HEK293 (cell line): ENCODE measurements around the gene TCF20.
A peak's percentile ranks its signal among the peaks of the same experiment; 100 is the strongest.

ENCODE experiments used
- FEZF1 ChIP-seq: fragments of 450-650 bp; formaldehyde crosslinking; IDR thresholded peaks from 2 replicates; pipeline ENCODE4 v1.5.1; 2016; ENCODE audit warnings: missing biosample characterization, missing genetic modification characterization
- GLIS1 ChIP-seq: fragments of 450-650 bp; formaldehyde crosslinking; IDR thresholded peaks from 2 replicates; pipeline ENCODE4 v1.5.1; 2016; ENCODE audit warnings: missing biosample characterization, missing genetic modification characterization
- KLF1 ChIP-seq: fragments of 450-650 bp; formaldehyde crosslinking; IDR thresholded peaks from 2 replicates; pipeline ENCODE4 v1.5.1; 2016; ENCODE audit warnings: missing biosample characterization, missing genetic modification characterization
- KLF7 ChIP-seq: fragments of 450-650 bp; formaldehyde crosslinking; IDR thresholded peaks from 2 replicates; pipeline ENCODE4 v1.5.1; 2016; ENCODE audit warnings: missing biosample characterization, missing genetic modification characterization, borderline replicate concordance
- KLF8 ChIP-seq: fragments of 450-650 bp; formaldehyde crosslinking; IDR thresholded peaks from 2 replicates; pipeline ENCODE4 v1.5.1; 2016; ENCODE audit warnings: missing biosample characterization, missing genetic modification characterization
- KLF9 ChIP-seq: fragments of 450-650 bp; formaldehyde crosslinking; IDR thresholded peaks from 2 replicates; pipeline ENCODE4 v1.5.1; 2016; ENCODE audit warnings: missing biosample characterization, missing genetic modification characterization, low read depth
- SCRT2 ChIP-seq: fragments of 450-650 bp; formaldehyde crosslinking; IDR thresholded peaks from 2 replicates; pipeline ENCODE4 v1.5.1; 2016; ENCODE audit warnings: missing biosample characterization, missing genetic modification characterization
- TCF7L2 ChIP-seq: IDR thresholded peaks from 2 replicates; pipeline ENCODE4 v1.6.1; 2011; ENCODE audit warnings: low read depth, mild to moderate bottlenecking, inconsistent platforms, low read length, moderate library complexity, borderline replicate concordance
- WT1 ChIP-seq: fragments of 450-650 bp; formaldehyde crosslinking; IDR thresholded peaks from 2 replicates; pipeline ENCODE4 v1.5.1; 2016; ENCODE audit warnings: missing biosample characterization, missing genetic modification characterization
- ZBTB17 ChIP-seq: fragments of 450-650 bp; formaldehyde crosslinking; IDR thresholded peaks from 2 replicates; pipeline ENCODE4 v1.5.1; 2016; ENCODE audit warnings: missing biosample characterization, missing genetic modification characterization
- ZFP69B ChIP-seq: fragments of 450-650 bp; formaldehyde crosslinking; IDR thresholded peaks from 2 replicates; pipeline ENCODE4 v1.5.1; 2016; ENCODE audit warnings: missing biosample characterization, missing genetic modification characterization
- ZIC2 ChIP-seq: fragments of 450-650 bp; formaldehyde crosslinking; IDR thresholded peaks from 2 replicates; pipeline ENCODE4 v1.5.1; 2016; ENCODE audit warnings: missing biosample characterization, missing genetic modification characterization
- ZNF132 ChIP-seq: fragments of 450-650 bp; formaldehyde crosslinking; IDR thresholded peaks from 2 replicates; pipeline ENCODE4 v1.5.1; 2017; ENCODE audit warnings: missing biosample characterization, missing genetic modification characterization, borderline replicate concordance
- ZNF138 ChIP-seq: fragments of 450-650 bp; formaldehyde crosslinking; IDR thresholded peaks from 2 replicates; pipeline ENCODE4 v1.5.1; 2016; ENCODE audit warnings: missing biosample characterization, missing genetic modification characterization, borderline replicate concordance
- ZNF174 ChIP-seq: fragments of 450-650 bp; formaldehyde crosslinking; IDR thresholded peaks from 2 replicates; pipeline ENCODE4 v1.5.0; 2017; ENCODE audit warnings: missing biosample characterization, mild to moderate bottlenecking, missing genetic modification characterization
- ZNF266 ChIP-seq: fragments of 450-650 bp; formaldehyde crosslinking; IDR thresholded peaks from 2 replicates; pipeline ENCODE4 v1.5.1; 2016; ENCODE audit warnings: missing biosample characterization, missing genetic modification characterization, low read depth
- ZNF311 ChIP-seq: fragments of 450-650 bp; formaldehyde crosslinking; IDR thresholded peaks from 2 replicates; pipeline ENCODE4 v1.5.1; 2017; ENCODE audit warnings: missing biosample characterization, missing genetic modification characterization, borderline replicate concordance
- ZNF350 ChIP-seq: fragments of 450-650 bp; formaldehyde crosslinking; IDR thresholded peaks from 2 replicates; pipeline ENCODE4 v1.5.0; 2017; ENCODE audit warnings: missing biosample characterization, mild to moderate bottlenecking, missing genetic modification characterization
- ZNF558 ChIP-seq: fragments of 450-650 bp; formaldehyde crosslinking; IDR thresholded peaks from 2 replicates; pipeline ENCODE4 v1.5.1; 2016; ENCODE audit warnings: missing biosample characterization, missing genetic modification characterization
- ZNF701 ChIP-seq: fragments of 450-650 bp; formaldehyde crosslinking; IDR thresholded peaks from 2 replicates; pipeline ENCODE4 v1.5.1; 2016; ENCODE audit warnings: missing biosample characterization, missing genetic modification characterization
- ZNF76 ChIP-seq: fragments of 450-650 bp; formaldehyde crosslinking; IDR thresholded peaks from 2 replicates; pipeline ENCODE4; 2016; ENCODE audit warnings: low read depth, missing biosample characterization, missing genetic modification characterization, borderline replicate concordance
- ZSCAN23 ChIP-seq: fragments of 450-650 bp; formaldehyde crosslinking; IDR thresholded peaks from 2 replicates; pipeline ENCODE4 v1.5.1; 2016; ENCODE audit warnings: missing biosample characterization, missing genetic modification characterization
- ZXDB ChIP-seq: fragments of 450-650 bp; formaldehyde crosslinking; IDR thresholded peaks from 2 replicates; pipeline ENCODE4 v1.5.1; 2016; ENCODE audit warnings: missing biosample characterization, missing genetic modification characterization
- TF ChIP-seq, protein P1 (sequence below): fragments of 450-650 bp; formaldehyde crosslinking; IDR thresholded peaks from 2 replicates; pipeline ENCODE4 v1.5.1; 2016; ENCODE audit warnings: missing biosample characterization, missing genetic modification characterization
- TF ChIP-seq, protein P2 (sequence below): fragments of 450-650 bp; formaldehyde crosslinking; IDR thresholded peaks from 2 replicates; pipeline ENCODE4 v1.5.1; 2017; ENCODE audit warnings: missing biosample characterization, missing genetic modification characterization
- TF ChIP-seq, protein P3 (sequence below): fragments of 450-650 bp; formaldehyde crosslinking; IDR thresholded peaks from 2 replicates; pipeline ENCODE4 v1.5.1; 2016; ENCODE audit warnings: missing biosample characterization, missing genetic modification characterization
- TF ChIP-seq, protein P4 (sequence below): fragments of 450-650 bp; formaldehyde crosslinking; IDR thresholded peaks from 2 replicates; pipeline ENCODE4 v1.5.1; 2016; ENCODE audit warnings: missing biosample characterization, missing genetic modification characterization, low read depth
- TF ChIP-seq, protein P5 (sequence below): fragments of 450-650 bp; formaldehyde crosslinking; IDR thresholded peaks from 2 replicates; pipeline ENCODE4 v1.5.1; 2016; ENCODE audit warnings: missing biosample characterization, missing genetic modification characterization
- TF ChIP-seq, protein P6 (sequence below): sonication (generic); formaldehyde crosslinking; IDR thresholded peaks from 2 replicates; pipeline ENCODE4 v1.8.1; 2022; ENCODE audit warnings: mild to moderate bottlenecking, moderate library complexity, missing genetic modification reagents

TCF20 gene

DNA sequence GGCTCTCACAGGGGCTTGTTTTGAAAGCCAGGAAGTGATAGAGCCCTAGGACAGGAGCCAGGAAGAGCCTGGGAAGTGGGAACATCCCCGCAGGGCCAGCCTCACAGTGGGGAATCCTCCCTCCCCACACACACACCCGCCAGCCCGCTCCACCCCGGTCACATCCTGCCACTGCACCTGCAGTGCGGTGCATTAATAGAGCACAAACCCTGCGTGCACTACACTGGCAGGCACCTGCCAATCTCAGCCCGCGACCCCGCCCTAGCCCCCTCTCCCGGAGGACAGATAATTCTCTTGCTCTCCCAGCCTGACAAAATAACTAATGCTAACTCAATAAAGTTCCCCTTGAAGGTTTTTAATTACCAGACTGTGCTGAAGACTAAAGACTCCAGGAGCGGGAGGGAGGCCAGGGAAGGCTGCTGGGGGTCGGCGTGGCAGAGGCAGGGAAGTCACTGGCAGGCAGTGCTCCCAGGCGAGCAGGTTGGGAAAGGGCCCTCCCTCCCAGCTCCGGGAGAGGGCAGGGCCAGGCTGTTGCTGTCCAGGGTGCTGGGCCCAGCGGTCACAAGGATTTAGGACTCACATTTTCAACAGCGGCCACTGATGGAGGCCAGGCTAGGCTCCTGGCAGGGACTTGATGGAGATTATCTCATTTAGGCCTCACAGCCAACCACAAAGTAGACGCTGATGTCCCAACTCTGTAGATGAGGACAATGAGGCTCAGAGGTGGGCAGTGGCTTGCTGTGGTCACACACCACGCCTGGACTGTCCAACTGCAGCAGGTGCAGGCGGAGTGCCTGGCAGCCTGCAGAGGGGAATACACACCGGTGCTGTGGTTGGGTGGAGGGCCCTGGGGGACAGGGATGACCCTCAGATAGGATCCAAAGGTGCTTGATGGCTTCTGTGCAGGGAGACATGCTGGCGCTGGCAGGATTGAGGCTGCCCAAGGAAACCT, 23.9 kb upstream of the TCF20 start (continued):
- TF ChIP-seq WT1 (tag by site-specific recombination) (peak; percentile 64), TCF7L2 (no peak), FEZF1 (tag by site-specific recombination) (no peak), ZFP69B (no peak), ZNF350 (no peak), GLIS1 (tag by site-specific recombination) (peak; percentile 96), ZNF311 (tag by site-specific recombination) (no peak), ZNF76 (tag by site-specific recombination) (no peak), ZNF558 (tag by site-specific recombination) (no peak), KLF9 (tag by site-specific recombination) (peak; percentile 20; the same call in 1 of the 2 replicates), ZNF266 (tag by site-specific recombination) (no peak), KLF7 (peak; percentile 29; the same call in 1 of the 2 replicates), ZIC2 (tag by site-specific recombination) (peak; percentile 96), KLF8 (tag by site-specific recombination) (peak; percentile 18; the same call in 1 of the 2 replicates), ZNF701 (no peak), ZNF138 (tag by site-specific recombination) (no peak), ZBTB17 (tag by site-specific recombination) (no peak), ZNF132 (tag by site-specific recombination) (no peak), ZXDB (tag by site-specific recombination) (no peak), ZSCAN23 (tag by site-specific recombination) (no peak), KLF1 (tag by site-specific recombination) (peak; percentile 61), SCRT2 (no peak), ZNF174 (tag by site-specific recombination) (no peak)
- TF ChIP-seq, protein P1, sequence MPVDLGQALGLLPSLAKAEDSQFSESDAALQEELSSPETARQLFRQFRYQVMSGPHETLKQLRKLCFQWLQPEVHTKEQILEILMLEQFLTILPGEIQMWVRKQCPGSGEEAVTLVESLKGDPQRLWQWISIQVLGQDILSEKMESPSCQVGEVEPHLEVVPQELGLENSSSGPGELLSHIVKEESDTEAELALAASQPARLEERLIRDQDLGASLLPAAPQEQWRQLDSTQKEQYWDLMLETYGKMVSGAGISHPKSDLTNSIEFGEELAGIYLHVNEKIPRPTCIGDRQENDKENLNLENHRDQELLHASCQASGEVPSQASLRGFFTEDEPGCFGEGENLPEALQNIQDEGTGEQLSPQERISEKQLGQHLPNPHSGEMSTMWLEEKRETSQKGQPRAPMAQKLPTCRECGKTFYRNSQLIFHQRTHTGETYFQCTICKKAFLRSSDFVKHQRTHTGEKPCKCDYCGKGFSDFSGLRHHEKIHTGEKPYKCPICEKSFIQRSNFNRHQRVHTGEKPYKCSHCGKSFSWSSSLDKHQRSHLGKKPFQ (tag by site-specific recombination), result peak; percentile 24; the same call in 1 of the 2 replicates
- TF ChIP-seq, protein P2, sequence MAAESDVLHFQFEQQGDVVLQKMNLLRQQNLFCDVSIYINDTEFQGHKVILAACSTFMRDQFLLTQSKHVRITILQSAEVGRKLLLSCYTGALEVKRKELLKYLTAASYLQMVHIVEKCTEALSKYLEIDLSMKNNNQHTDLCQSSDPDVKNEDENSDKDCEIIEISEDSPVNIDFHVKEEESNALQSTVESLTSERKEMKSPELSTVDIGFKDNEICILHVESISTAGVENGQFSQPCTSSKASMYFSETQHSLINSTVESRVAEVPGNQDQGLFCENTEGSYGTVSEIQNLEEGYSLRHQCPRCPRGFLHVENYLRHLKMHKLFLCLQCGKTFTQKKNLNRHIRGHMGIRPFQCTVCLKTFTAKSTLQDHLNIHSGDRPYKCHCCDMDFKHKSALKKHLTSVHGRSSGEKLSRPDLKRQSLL (tag by site-specific recombination), result peak; percentile 78
- TF ChIP-seq, protein P3, sequence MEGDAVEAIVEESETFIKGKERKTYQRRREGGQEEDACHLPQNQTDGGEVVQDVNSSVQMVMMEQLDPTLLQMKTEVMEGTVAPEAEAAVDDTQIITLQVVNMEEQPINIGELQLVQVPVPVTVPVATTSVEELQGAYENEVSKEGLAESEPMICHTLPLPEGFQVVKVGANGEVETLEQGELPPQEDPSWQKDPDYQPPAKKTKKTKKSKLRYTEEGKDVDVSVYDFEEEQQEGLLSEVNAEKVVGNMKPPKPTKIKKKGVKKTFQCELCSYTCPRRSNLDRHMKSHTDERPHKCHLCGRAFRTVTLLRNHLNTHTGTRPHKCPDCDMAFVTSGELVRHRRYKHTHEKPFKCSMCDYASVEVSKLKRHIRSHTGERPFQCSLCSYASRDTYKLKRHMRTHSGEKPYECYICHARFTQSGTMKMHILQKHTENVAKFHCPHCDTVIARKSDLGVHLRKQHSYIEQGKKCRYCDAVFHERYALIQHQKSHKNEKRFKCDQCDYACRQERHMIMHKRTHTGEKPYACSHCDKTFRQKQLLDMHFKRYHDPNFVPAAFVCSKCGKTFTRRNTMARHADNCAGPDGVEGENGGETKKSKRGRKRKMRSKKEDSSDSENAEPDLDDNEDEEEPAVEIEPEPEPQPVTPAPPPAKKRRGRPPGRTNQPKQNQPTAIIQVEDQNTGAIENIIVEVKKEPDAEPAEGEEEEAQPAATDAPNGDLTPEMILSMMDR (tag by site-specific recombination), result no peak
- TF ChIP-seq, protein P4, sequence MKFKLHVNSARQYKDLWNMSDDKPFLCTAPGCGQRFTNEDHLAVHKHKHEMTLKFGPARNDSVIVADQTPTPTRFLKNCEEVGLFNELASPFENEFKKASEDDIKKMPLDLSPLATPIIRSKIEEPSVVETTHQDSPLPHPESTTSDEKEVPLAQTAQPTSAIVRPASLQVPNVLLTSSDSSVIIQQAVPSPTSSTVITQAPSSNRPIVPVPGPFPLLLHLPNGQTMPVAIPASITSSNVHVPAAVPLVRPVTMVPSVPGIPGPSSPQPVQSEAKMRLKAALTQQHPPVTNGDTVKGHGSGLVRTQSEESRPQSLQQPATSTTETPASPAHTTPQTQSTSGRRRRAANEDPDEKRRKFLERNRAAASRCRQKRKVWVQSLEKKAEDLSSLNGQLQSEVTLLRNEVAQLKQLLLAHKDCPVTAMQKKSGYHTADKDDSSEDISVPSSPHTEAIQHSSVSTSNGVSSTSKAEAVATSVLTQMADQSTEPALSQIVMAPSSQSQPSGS, result no peak
- TF ChIP-seq, protein P5, sequence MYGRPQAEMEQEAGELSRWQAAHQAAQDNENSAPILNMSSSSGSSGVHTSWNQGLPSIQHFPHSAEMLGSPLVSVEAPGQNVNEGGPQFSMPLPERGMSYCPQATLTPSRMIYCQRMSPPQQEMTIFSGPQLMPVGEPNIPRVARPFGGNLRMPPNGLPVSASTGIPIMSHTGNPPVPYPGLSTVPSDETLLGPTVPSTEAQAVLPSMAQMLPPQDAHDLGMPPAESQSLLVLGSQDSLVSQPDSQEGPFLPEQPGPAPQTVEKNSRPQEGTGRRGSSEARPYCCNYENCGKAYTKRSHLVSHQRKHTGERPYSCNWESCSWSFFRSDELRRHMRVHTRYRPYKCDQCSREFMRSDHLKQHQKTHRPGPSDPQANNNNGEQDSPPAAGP (tag by site-specific recombination), result peak; percentile 65; the same call in 1 of the 2 replicates
- TF ChIP-seq, protein P6, sequence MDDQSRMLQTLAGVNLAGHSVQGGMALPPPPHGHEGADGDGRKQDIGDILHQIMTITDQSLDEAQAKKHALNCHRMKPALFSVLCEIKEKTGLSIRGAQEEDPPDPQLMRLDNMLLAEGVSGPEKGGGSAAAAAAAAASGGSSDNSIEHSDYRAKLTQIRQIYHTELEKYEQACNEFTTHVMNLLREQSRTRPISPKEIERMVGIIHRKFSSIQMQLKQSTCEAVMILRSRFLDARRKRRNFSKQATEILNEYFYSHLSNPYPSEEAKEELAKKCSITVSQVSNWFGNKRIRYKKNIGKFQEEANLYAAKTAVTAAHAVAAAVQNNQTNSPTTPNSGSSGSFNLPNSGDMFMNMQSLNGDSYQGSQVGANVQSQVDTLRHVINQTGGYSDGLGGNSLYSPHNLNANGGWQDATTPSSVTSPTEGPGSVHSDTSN, result no peak; the same call in 1 of the 2 replicates
